T-cell (primary cell): ENCODE results near the gene CFAP46. TPM values are rescaled to one million over a fixed set of nuclear protein-coding genes. Genes with fewer than 3 reads are reported as not detected.

Experiments
- ATAC-seq, 4 experiments: fragments of 200-7000 bp in 3 of 4; fragments of 150-1000 bp in 1 of 4; cut with Tn5 transposase; replicated peaks in 1 of 4; 1 replicate in 3 of 4; 2 replicates in 1 of 4; pipeline ENCODE4 v1.10.0; 2021; ENCODE audit warnings: moderate library complexity in 3 of 4, mild to moderate bottlenecking in 2 of 4, moderate number of reproducible peaks in 1 of 4
- CTCF ChIA-PET, 2 donors: fragments of 300-600 bp; sonication (Branson Sonifier 250); formaldehyde crosslinking; loops; one replicate each; lab custom pipeline; 2022; ENCODE audit warnings: antibody characterized with exemption in 2 of 2; lab: Charles Lee
- POLR2A ChIA-PET, 2 donors: fragments of 300-600 bp; sonication (Branson Sonifier 250); formaldehyde crosslinking; loops; one replicate each; lab custom pipeline; 2022; ENCODE audit warnings: antibody characterized with exemption in 2 of 2; lab: Charles Lee
- DNase-seq, 35 experiments: peaks; one replicate each; pipeline versions ENCODE4 v3.0.0 to v3.0.0-alpha.2; 2013 to 2023
- H3K27ac ChIP-seq: one replicate; pipeline ENCODE4 v1.5.1; 2013; ENCODE audit warnings: low read length
- H3K27me3 ChIP-seq, 2 experiments: replicated peaks in 1 of 2; 1 replicate in 1 of 2; 2 replicates in 1 of 2; pipeline versions ENCODE4 v1.6.1 to v1.7.0; 2013; ENCODE audit warnings: low read length in 1 of 2, mixed read lengths in 1 of 2; ENCODE audit not compliant: control insufficient read depth in 2 of 2, insufficient read depth in 2 of 2; ENCODE audit errors: extremely low read depth in 1 of 2
- H3K36me3 ChIP-seq, 2 donors: 1 replicate in 1 of 2; 2 replicates in 1 of 2; pipeline versions ENCODE4 v1.6.1 to v1.7.0; 2013; ENCODE audit warnings: low read length in 1 of 2; ENCODE audit not compliant: control insufficient read depth in 2 of 2, insufficient read depth in 1 of 2; ENCODE audit errors: extremely low read depth in 1 of 2
- H3K4me1 ChIP-seq, 2 experiments: 1 replicate in 1 of 2; 2 replicates in 1 of 2; pipeline versions ENCODE4 v1.6.1 to v1.7.0; 2013; ENCODE audit warnings: low read length in 2 of 2, mixed read lengths in 1 of 2; ENCODE audit not compliant: insufficient read depth in 2 of 2, control insufficient read depth in 1 of 2; ENCODE audit errors: extremely low read depth in 1 of 2
- H3K4me3 ChIP-seq, 2 donors: 1 replicate in 1 of 2; 2 replicates in 1 of 2; pipeline versions ENCODE4 v1.5.1 to v1.7.0; 2013; ENCODE audit warnings: mild to moderate bottlenecking in 2 of 2, low read length in 1 of 2, moderate library complexity in 1 of 2; ENCODE audit not compliant: control insufficient read depth in 1 of 2; ENCODE audit errors: extremely low read depth in 1 of 2
- H3K9me3 ChIP-seq: 2 replicates; pipeline ENCODE4 v1.7.0; 2013
- H3K27ac Mint-ChIP-seq, 2 donors: one replicate each; pipeline ENCODE4 v1.8.0; 2020 to 2021; ENCODE audit warnings: mild to moderate bottlenecking in 2 of 2, mixed read lengths in 2 of 2
- H3K27me3 Mint-ChIP-seq, 2 donors: one replicate each; pipeline ENCODE4 v1.8.0; 2021 to 2022; ENCODE audit warnings: mixed read lengths in 2 of 2
- H3K36me3 Mint-ChIP-seq: one replicate; pipeline ENCODE4 v1.8.0; 2021; ENCODE audit warnings: mixed read lengths
- H3K4me1 Mint-ChIP-seq, 3 donors: one replicate each; pipeline ENCODE4 v1.8.0; 2020 to 2022; ENCODE audit warnings: mixed read lengths in 3 of 3, mild to moderate bottlenecking in 1 of 3
- H3K4me3 Mint-ChIP-seq, 3 donors: one replicate each; pipeline ENCODE4 v1.8.0; 2020 to 2022; ENCODE audit warnings: mild to moderate bottlenecking in 3 of 3, mixed read lengths in 3 of 3, moderate library complexity in 3 of 3
- H3K9me3 Mint-ChIP-seq, 3 donors: one replicate each; pipeline ENCODE4 v1.8.0; 2020 to 2022; ENCODE audit warnings: mixed read lengths in 3 of 3
- WGBS: methylation state at CpG from one replicate; pipeline ENCODE4 v1.1.5; 2013; ENCODE audit warnings: missing lambda C conversion rate; ENCODE audit not compliant: insufficient coverage; 5-methylcytosine and 5-hydroxymethylcytosine counted together
- total RNA-seq, 35 experiments: library from RNA in 6 of 35; stranded (reverse) in 6 of 35; fragments of 120-200 nt in 1 of 35; gene quantifications; one replicate each; pipeline versions ENCODE4 v1.2.1 to v1.2.4 and lab custom pipeline; 2013 to 2026

The CFAP46 gene
- total RNA-seq, 5 donors from 2014 or later (not counting 1 experiment from before 2014, with no cell fraction given), result not detected

- no peaks in the 10 kb centered on the region for H3K36me3 Mint-ChIP-seq
- POLR2A ChIA-PET, result no interaction called here
- Histone ChIP-seq H3K9me3 (no peaks in the 10 kb centered on the region), H3K36me3 (no peaks in the 10 kb centered on the region), H3K4me3 (no peak overlapping the region), H3K27ac (no peak overlapping the region), H3K27me3 (peaks cover 0 to 10% of the 10 kb centered on the region in 2 experiments), H3K4me1 (no peaks in the 10 kb centered on the region)
- H3K27ac Mint-ChIP-seq, result no peak overlapping the region
- peaks cover 0 to 2% of the 10 kb centered on the region in 2 donors for H3K27me3 Mint-ChIP-seq
- no peak overlapping the region for H3K4me3 Mint-ChIP-seq
- CTCF ChIA-PET, result no interaction called here
- H3K4me1 Mint-ChIP-seq, result no peaks in the 10 kb centered on the region
- DNase-seq, result peak in 1 of 35 experiments; percentile 3
- H3K9me3 Mint-ChIP-seq, result no peaks in the 10 kb centered on the region
- ATAC-seq, result no peak
- 88% methylated on average over 28 of the region's 34 CpGs for WGBS
Observed at GRCh38 chr10:132918617-132919373, 23.6 kb downstream of the CFAP46 start.

- no peak overlapping the region for H3K4me3 ChIP-seq
- no peaks in the 10 kb centered on the region for H3K4me1 Mint-ChIP-seq
- no peak overlapping the region for H3K27ac ChIP-seq
- CTCF ChIA-PET, result no interaction called here
- 90% methylated on average over 10 of the region's 19 CpGs for WGBS
- no peaks in the 10 kb centered on the region for H3K9me3 ChIP-seq
- H3K4me1 ChIP-seq, result no peaks in the 10 kb centered on the region
- H3K4me3 Mint-ChIP-seq, result no peak overlapping the region
- H3K27me3 ChIP-seq, result peaks cover 0 to 10% of the 10 kb centered on the region in 2 experiments
- H3K9me3 Mint-ChIP-seq, result no peaks in the 10 kb centered on the region
- no peak overlapping the region for H3K27ac Mint-ChIP-seq
- no peaks in the 10 kb centered on the region for H3K36me3 Mint-ChIP-seq
- POLR2A ChIA-PET, result no interaction called here
- no peak for ATAC-seq
- peak in 1 of 35 experiments; percentile 1 for DNase-seq
- H3K27me3 Mint-ChIP-seq, result peaks cover 0 to 2% of the 10 kb centered on the region in 2 donors
- H3K36me3 ChIP-seq, result no peaks in the 10 kb centered on the region
Observed at GRCh38 chr10:132918264-132918616, 24.1 kb downstream of the CFAP46 start.

- H3K4me3 Mint-ChIP-seq, result no peak overlapping the region
- DNase-seq, result no peak
- no peaks in the 10 kb centered on the region for H3K9me3 Mint-ChIP-seq
- no peaks in the 10 kb centered on the region for H3K4me1 Mint-ChIP-seq
- 91% methylated on average over 31 of the region's 31 CpGs for WGBS
- no peaks in the 10 kb centered on the region for H3K4me1 ChIP-seq
- ChIA-PET CTCF (no interaction called here), POLR2A (no interaction called here)
- H3K36me3 ChIP-seq, result no peaks in the 10 kb centered on the region
- no peak overlapping the region for H3K27ac ChIP-seq
- no peaks in the 10 kb centered on the region for H3K36me3 Mint-ChIP-seq
- ATAC-seq, result no peak
- no peak overlapping the region for H3K27ac Mint-ChIP-seq
- peaks cover 0 to 10% of the 10 kb centered on the region in 2 experiments for H3K27me3 ChIP-seq
- no peaks in the 10 kb centered on the region for H3K9me3 ChIP-seq
- peaks cover 0 to 2% of the 10 kb centered on the region in 2 donors for H3K27me3 Mint-ChIP-seq
- no peak overlapping the region for H3K4me3 ChIP-seq
Observed at GRCh38 chr10:132916956-132917666, 25.3 kb downstream of the CFAP46 start.

DNA sequence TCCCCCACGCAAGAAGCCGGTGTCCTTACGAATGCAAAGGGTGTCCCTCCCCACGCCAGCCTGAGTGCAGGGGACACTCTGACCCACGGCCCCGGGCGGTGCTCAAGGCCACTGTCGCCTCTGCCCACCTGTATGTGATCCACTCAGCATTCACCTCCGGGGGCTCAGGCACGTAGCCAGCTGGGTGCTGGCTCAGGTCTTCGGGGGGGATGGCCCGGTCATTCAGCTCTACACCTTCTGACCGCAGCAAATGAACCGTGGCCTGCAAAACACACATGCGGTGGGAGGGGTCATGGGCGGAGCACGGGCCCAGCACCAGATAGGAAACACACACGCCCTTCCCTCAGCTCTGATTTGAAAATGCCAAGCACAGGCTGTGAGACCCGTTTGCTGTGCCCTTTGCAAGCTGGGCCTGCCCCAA lies 25.9 kb downstream of the CFAP46 start:
- Mint-ChIP-seq H3K4me3 (no peak overlapping the region), H3K27ac (no peak overlapping the region), H3K4me1 (no peaks in the 10 kb centered on the region), H3K9me3 (no peaks in the 10 kb centered on the region), H3K27me3 (peaks cover 0 to under 1% of the 10 kb centered on the region in 2 donors), H3K36me3 (no peaks in the 10 kb centered on the region)
- H3K36me3 ChIP-seq, result no peaks in the 10 kb centered on the region
- no peaks in the 10 kb centered on the region for H3K9me3 ChIP-seq
- DNase-seq, result no peak
- ChIA-PET POLR2A (no interaction called here), CTCF (no interaction called here)
- no peak overlapping the region for H3K4me3 ChIP-seq
- WGBS, result 81% methylated on average over 19 of the region's 19 CpGs
- peaks cover 0 to 6% of the 10 kb centered on the region in 2 experiments for H3K27me3 ChIP-seq
- no peak for ATAC-seq
- no peak overlapping the region for H3K27ac ChIP-seq
- no peaks in the 10 kb centered on the region for H3K4me1 ChIP-seq

DNA sequence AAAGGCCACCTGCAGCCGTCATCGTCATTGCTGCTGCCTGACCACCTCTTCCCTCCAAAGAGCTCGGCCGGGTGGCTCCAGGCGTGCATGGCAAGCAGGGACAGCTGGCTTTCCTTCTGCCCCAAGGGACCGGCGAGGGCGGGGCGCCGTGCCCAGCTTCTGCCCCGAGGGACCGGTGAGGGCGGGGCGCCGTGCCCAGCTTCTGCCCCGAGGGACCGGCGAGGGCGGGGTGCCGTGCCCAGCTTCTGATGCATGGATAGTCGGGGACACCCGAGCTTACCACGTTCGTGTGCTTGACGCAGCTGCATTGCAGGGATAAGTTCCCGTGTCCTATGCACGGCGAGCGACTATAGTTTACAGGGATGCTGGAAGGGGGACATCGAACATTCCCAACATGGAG lies 27.0 kb downstream of the CFAP46 start:
- ATAC-seq (no peak), DNase-seq (no peak)
- Histone ChIP-seq H3K27ac (no peak overlapping the region), H3K27me3 (peaks cover 0 to 6% of the 10 kb centered on the region in 2 experiments), H3K36me3 (no peaks in the 10 kb centered on the region), H3K4me3 (no peak overlapping the region), H3K9me3 (no peaks in the 10 kb centered on the region), H3K4me1 (no peaks in the 10 kb centered on the region)
- Mint-ChIP-seq H3K27ac (no peak overlapping the region), H3K4me1 (no peaks in the 10 kb centered on the region), H3K9me3 (no peaks in the 10 kb centered on the region), H3K27me3 (no peaks in the 10 kb centered on the region), H3K4me3 (no peak overlapping the region), H3K36me3 (no peaks in the 10 kb centered on the region)
- ChIA-PET CTCF (no interaction called here), POLR2A (no interaction called here)
- 87% methylated on average over 28 of the region's 30 CpGs for WGBS

DNA sequence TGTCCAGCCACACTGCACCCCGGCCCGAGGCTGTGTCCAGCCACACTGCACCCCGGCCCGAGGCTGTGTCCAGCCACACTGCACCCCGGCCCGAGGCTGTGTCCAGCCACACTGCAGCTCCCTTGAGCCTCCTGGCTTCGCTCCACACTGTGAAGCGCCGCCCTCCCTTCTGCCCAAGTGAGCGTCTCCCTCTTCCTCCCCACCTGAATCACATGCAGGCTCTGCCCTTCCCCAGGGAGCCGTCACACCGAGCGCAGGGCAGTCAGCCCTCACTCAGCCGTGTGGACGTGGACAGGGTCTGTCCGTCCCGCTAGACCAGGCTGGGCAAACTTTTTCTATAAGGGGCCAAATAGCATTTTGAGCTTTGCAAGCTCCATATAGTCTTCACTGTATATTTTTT lies 27.6 kb downstream of the CFAP46 start:
- DNase-seq, result no peak

More for the DNA sequence above, 27.6 kb downstream of the CFAP46 start:
- no peaks in the 10 kb centered on the region for H3K4me1 ChIP-seq
- Mint-ChIP-seq H3K36me3 (no peaks in the 10 kb centered on the region), H3K27ac (no peak overlapping the region), H3K4me1 (no peaks in the 10 kb centered on the region), H3K9me3 (no peaks in the 10 kb centered on the region), H3K27me3 (no peaks in the 10 kb centered on the region), H3K4me3 (no peak overlapping the region)
- ChIA-PET POLR2A (no interaction called here), CTCF (no interaction called here)
- 89% methylated on average over 13 of the region's 17 CpGs for WGBS
- no peaks in the 10 kb centered on the region for H3K9me3 ChIP-seq
- no peak for ATAC-seq
- peaks cover 0 to 6% of the 10 kb centered on the region in 2 experiments for H3K27me3 ChIP-seq
- no peak overlapping the region for H3K27ac ChIP-seq
- no peak overlapping the region for H3K4me3 ChIP-seq
- no peaks in the 10 kb centered on the region for H3K36me3 ChIP-seq
